Erythroblast (primary cell): Measurements from ENCODE around the gene SPATA16.

Experiments used
- GATA1 ChIP-seq: IDR thresholded peaks from 2 replicates; pipeline ENCODE4 v1.6.1; 2011; ENCODE audit warnings: low read depth, mild to moderate bottlenecking, control low read depth, low read length, moderate library complexity
- POLR2A ChIP-seq: IDR thresholded peaks from 2 replicates; pipeline ENCODE4 v1.6.1; 2011; ENCODE audit warnings: mild to moderate bottlenecking, low read length

- TF ChIP-seq POLR2A (no peak), GATA1 (no peak)
Measured at GRCh38 chr3:172965256-172965655, 175.8 kb downstream of the SPATA16 start.
